ENCODE results near the gene GARRE1. TPM values are rescaled to one million over a fixed set of nuclear protein-coding genes. Genes with fewer than 3 reads are reported as not detected.

GARRE1 gene
- total RNA-seq, 1 donor from 2014 or later: 17.2 TPM

DNA sequence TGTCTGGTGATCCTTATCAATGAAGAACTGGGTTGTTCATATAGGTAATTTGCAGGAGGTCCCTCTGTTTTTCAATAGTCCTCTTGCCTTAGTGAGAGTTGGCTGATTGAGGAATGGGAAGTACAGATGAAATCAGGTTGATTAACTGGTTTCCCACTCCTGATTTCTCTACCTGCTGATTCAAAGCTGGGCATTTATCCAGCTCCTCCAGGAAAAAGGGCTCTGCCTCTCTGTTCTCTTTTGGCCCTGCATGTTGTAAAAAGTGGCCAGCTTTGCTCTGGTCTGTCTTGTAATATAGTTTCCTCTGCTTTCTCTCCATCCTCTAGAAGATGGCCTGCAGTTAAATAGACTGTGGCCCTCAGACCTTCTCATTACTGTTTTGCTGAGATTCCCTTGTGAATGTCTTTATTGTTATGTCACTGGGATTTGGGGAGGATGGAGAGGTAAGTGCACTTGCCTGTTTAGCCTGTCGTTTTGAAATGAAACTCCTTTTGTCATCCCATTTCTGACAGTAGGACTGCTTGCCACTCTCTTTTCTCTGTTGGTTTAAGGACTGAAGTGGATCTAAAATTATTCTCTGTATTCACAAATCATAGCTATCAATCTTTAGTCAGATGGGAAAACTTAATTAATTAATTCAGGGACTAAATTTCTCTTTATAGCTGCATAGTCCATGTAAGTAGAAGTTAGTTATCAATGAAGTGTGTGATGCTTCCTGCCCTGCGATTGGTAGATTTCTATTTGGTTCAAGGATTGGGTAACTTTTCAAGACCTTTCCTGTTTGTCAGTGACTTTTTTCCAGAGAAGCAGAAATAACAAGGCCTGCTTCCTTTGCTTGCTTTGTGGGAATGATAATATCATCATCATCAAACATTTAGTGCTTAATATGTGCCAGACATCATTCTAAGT, 28.5 kb downstream of the GARRE1 start:
- H3K36me3 ChIP-seq (ENCODE audit: control insufficient read depth in 3 of 3, insufficient read depth in 3 of 3, low read length in 3 of 3): peaks cover 0 to 2% (median 0%) of the 10 kb centered on the region in 3 donors
- H3K27ac ChIP-seq (ENCODE audit: low read depth, low read length): no peak overlapping the region
- H3K4me1 ChIP-seq (ENCODE audit: control insufficient read depth in 3 of 3, insufficient read depth in 3 of 3, low read length in 3 of 3): peaks cover 0 to 8% (median 2%) of the 10 kb centered on the region in 3 donors
- no peaks in the 10 kb centered on the region for H3K9me3 ChIP-seq (ENCODE audit: control insufficient read depth in 3 of 3, low read length in 3 of 3)
- H3K27me3 ChIP-seq (ENCODE audit: control insufficient read depth in 3 of 3, insufficient read depth in 3 of 3, low read length in 3 of 3): no peaks in the 10 kb centered on the region
- H3K9ac ChIP-seq (ENCODE audit: low read depth in 1 of 3, low read length in 3 of 3): no peak overlapping the region
- no peak overlapping the region for H3K4me3 ChIP-seq (ENCODE audit: low read length in 3 of 3)

DNA sequence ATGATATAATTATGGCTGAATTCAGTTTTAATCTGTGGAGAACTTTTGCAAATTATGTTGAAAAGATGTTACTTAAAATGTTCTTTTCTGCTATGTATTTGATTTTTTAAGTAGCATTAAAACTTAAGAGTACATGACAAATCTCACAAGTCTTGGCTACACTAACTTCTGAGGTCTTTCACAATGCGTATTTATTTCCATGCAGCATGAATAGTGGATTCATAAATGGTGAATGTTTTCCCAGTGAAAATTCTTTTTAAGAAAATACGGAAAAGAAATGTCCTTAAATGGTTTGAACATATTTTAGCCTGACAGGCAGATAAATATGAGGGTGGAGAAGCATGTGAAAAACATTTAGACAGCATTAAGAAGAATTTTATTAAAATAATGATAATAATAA, 30.2 kb downstream of the GARRE1 start:
- H3K27me3 ChIP-seq (ENCODE audit: control insufficient read depth in 3 of 3, insufficient read depth in 3 of 3, low read length in 3 of 3): no peaks in the 10 kb centered on the region
- peaks cover 0 to 8% (median 0%) of the 10 kb centered on the region in 3 donors for H3K4me1 ChIP-seq (ENCODE audit: control insufficient read depth in 3 of 3, insufficient read depth in 3 of 3, low read length in 3 of 3)
- H3K4me3 ChIP-seq (ENCODE audit: low read length in 3 of 3): no peak overlapping the region
- peaks cover 0 to 2% (median 0%) of the 10 kb centered on the region in 3 donors for H3K36me3 ChIP-seq (ENCODE audit: control insufficient read depth in 3 of 3, insufficient read depth in 3 of 3, low read length in 3 of 3)
- no peak overlapping the region for H3K9ac ChIP-seq (ENCODE audit: low read depth in 1 of 3, low read length in 3 of 3)
- no peak overlapping the region for H3K27ac ChIP-seq (ENCODE audit: low read depth, low read length)
- H3K9me3 ChIP-seq (ENCODE audit: control insufficient read depth in 3 of 3, low read length in 3 of 3): no peaks in the 10 kb centered on the region

DNA sequence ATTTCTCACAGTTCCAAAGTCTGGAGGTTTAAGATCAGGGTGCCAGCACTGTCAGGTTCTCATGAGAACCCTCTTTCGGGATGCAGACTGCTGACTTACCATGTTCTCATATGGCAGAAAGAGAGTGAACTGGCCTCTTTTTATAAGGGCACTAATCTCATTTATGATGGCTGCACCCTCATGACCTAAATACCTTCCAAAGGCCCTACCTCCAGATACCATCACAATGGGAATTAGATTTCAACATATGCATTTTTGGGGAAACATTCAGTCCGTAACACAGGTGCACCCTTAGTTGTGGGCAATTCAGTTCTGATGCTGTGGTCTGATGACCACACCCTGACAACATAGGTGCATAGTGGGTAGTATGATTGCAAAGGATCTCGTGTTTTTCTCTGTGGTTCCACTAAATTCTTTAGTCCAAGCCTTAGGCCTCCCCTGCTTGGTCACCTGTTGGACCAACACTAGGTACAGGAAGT, 33.3 kb downstream of the GARRE1 start:
- no peak overlapping the region for H3K9ac ChIP-seq (ENCODE audit: low read depth in 1 of 3, low read length in 3 of 3)
- H3K4me3 ChIP-seq (ENCODE audit: low read length in 3 of 3): no peak overlapping the region
- H3K9me3 ChIP-seq (ENCODE audit: control insufficient read depth in 3 of 3, low read length in 3 of 3): no peaks in the 10 kb centered on the region
- H3K27ac ChIP-seq (ENCODE audit: low read depth, low read length): no peak overlapping the region
- H3K27me3 ChIP-seq (ENCODE audit: control insufficient read depth in 3 of 3, insufficient read depth in 3 of 3, low read length in 3 of 3): no peaks in the 10 kb centered on the region
- H3K36me3 ChIP-seq (ENCODE audit: control insufficient read depth in 3 of 3, insufficient read depth in 3 of 3, low read length in 3 of 3): peaks cover 0 to 2% (median 0%) of the 10 kb centered on the region in 3 donors
- peaks cover 0 to 5% (median 0%) of the 10 kb centered on the region in 3 donors for H3K4me1 ChIP-seq (ENCODE audit: control insufficient read depth in 3 of 3, insufficient read depth in 3 of 3, low read length in 3 of 3)

DNA sequence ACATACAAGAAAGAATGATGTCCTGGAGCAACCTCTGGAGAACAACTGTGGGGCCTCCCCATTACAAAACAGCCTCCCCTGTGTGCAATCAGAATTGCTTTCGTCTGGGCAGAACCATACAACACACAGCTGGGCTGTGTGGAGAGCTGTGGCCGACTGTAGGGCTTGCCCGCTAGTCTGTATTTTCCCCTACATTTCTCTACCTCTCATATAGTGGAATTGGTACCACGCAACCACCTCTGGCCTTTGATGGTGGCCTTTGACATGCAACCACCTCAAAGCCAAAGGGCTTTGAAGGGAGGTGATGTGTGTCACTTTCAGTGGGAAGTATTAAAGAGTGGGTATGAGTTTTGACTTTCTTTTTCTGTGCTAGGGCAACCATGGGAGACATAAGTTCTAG, 34.0 kb downstream of the GARRE1 start:
- Histone ChIP-seq H3K27ac (ENCODE audit: low read depth, low read length) (no peak overlapping the region), H3K9ac (ENCODE audit: low read depth in 1 of 3, low read length in 3 of 3) (no peak overlapping the region), H3K9me3 (ENCODE audit: control insufficient read depth in 3 of 3, low read length in 3 of 3) (no peaks in the 10 kb centered on the region), H3K27me3 (ENCODE audit: control insufficient read depth in 3 of 3, insufficient read depth in 3 of 3, low read length in 3 of 3) (no peaks in the 10 kb centered on the region), H3K4me1 (ENCODE audit: control insufficient read depth in 3 of 3, insufficient read depth in 3 of 3, low read length in 3 of 3) (peaks cover 0 to 2% (median 0%) of the 10 kb centered on the region in 3 donors), H3K36me3 (ENCODE audit: control insufficient read depth in 3 of 3, insufficient read depth in 3 of 3, low read length in 3 of 3) (peaks cover 0 to 2% (median 0%) of the 10 kb centered on the region in 3 donors), H3K4me3 (ENCODE audit: low read length in 3 of 3) (no peak overlapping the region)

DNA sequence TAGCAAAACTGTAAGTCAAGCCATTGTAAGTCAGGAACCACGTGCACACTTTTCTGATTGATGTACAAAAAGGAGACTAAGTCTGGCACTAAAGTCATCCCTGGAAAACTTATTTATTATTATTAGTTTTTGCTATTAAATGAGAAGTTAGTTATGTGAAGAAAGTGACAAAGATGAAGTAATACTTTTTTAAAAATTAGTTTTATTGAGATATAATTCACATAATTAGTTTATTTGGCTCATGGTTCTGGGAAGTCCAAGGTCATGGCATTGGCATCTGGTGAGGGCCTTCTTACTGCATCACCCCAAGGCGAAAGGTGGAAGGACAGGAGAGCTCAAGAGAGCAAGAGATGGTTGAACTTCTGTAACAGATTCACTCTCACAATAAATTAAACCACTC, 36.9 kb downstream of the GARRE1 start:
- no peaks in the 10 kb centered on the region for H3K9me3 ChIP-seq (ENCODE audit: control insufficient read depth in 3 of 3, low read length in 3 of 3)
- no peaks in the 10 kb centered on the region for H3K36me3 ChIP-seq (ENCODE audit: control insufficient read depth in 3 of 3, insufficient read depth in 3 of 3, low read length in 3 of 3)
- no peak overlapping the region for H3K9ac ChIP-seq (ENCODE audit: low read depth in 1 of 3, low read length in 3 of 3)
- no peak overlapping the region for H3K27ac ChIP-seq (ENCODE audit: low read depth, low read length)
- no peak overlapping the region for H3K4me3 ChIP-seq (ENCODE audit: low read length in 3 of 3)
- H3K27me3 ChIP-seq (ENCODE audit: control insufficient read depth in 3 of 3, insufficient read depth in 3 of 3, low read length in 3 of 3): no peaks in the 10 kb centered on the region
- no peaks in the 10 kb centered on the region for H3K4me1 ChIP-seq (ENCODE audit: control insufficient read depth in 3 of 3, insufficient read depth in 3 of 3, low read length in 3 of 3)

DNA sequence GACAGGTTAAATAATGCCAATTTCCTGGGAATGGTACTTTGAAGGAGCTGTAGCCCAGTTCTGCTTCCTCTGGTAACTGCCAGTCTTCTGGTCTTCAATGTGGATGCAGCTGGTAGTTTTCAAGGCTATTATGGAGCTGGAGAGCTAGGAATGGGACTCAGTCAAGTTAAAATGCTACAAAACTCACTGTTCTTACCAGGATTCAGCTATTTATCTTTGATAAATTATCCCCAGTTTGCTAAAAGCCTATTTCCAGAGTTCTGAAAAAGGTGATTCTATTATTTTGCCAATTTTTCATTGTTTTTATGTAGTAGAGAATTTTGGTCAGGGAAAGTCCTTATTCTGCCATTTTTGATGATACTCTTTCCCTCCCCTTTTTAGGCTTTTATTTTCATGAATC, 40.7 kb downstream of the GARRE1 start:
- H3K4me1 ChIP-seq (ENCODE audit: control insufficient read depth in 3 of 3, insufficient read depth in 3 of 3, low read length in 3 of 3): no peaks in the 10 kb centered on the region
- H3K36me3 ChIP-seq (ENCODE audit: control insufficient read depth in 3 of 3, insufficient read depth in 3 of 3, low read length in 3 of 3): peaks cover 0 to 2% (median 0%) of the 10 kb centered on the region in 3 donors
- H3K9me3 ChIP-seq (ENCODE audit: control insufficient read depth in 3 of 3, low read length in 3 of 3): no peaks in the 10 kb centered on the region
- H3K4me3 ChIP-seq (ENCODE audit: low read length in 3 of 3): no peak overlapping the region
- no peak overlapping the region for H3K9ac ChIP-seq (ENCODE audit: low read depth in 1 of 3, low read length in 3 of 3)
- no peaks in the 10 kb centered on the region for H3K27me3 ChIP-seq (ENCODE audit: control insufficient read depth in 3 of 3, insufficient read depth in 3 of 3, low read length in 3 of 3)
- no peak overlapping the region for H3K27ac ChIP-seq (ENCODE audit: low read depth, low read length)

DNA sequence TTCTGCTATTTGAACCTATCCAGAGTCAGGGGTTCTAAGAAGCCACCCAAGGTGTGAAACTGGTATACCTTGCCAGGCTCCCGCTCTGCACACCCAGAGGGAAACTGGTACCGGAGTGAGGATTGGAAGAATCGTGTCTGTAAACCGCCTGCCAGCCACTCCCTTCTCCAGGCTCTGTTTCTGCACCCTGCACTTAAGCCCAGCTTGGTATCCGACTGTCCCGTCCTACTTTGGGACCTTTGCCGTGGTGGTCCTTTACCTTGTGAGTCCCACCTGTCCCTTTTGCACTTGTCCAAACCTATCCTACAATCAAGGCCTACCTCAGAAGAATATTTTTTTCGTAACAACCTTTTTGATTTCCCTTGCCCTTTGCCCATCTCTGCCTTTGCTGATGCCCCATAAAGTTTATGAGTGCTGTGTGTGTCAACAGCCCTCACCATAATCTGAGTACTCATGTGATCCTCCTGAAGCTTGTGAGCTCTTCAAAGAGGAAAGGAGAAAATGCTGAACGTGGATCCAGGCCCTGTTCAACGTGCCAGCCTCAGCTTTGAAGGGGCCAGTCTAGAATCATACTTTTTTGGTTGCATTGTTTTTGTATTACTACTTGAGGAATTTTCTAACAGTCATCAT, 44.7 kb downstream of the GARRE1 start:
- H3K36me3 ChIP-seq (ENCODE audit: control insufficient read depth in 3 of 3, insufficient read depth in 3 of 3, low read length in 3 of 3): peaks cover 10 to 11% (median 11%) of the 10 kb centered on the region in 3 donors
- no peak overlapping the region for H3K27ac ChIP-seq (ENCODE audit: low read depth, low read length)
- no peak overlapping the region for H3K4me3 ChIP-seq (ENCODE audit: low read length in 3 of 3)

DNA sequence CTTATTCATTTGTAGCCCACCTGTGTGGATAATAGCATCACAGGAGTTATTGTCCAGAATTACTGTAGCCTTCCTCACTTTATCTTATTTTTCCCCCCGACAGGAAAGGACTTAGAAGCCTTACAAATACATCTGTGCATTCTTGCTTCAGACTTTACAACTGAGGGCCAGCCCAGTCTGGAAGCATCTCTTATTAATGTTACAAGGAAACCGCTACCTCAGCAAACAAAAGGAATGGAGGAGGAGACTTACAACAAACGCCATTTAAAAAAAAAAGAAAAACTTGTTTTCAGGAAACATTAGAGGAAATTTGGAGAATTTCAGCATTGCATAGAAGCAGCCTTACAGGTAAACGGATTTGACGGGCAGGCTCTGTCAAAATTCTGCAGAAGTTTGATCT, 45.2 kb downstream of the GARRE1 start:
- no peaks in the 10 kb centered on the region for H3K9me3 ChIP-seq (ENCODE audit: control insufficient read depth in 3 of 3, low read length in 3 of 3)
- H3K9ac ChIP-seq (ENCODE audit: low read depth in 1 of 3, low read length in 3 of 3): no peak overlapping the region
- no peak overlapping the region for H3K4me3 ChIP-seq (ENCODE audit: low read length in 3 of 3)
- no peaks in the 10 kb centered on the region for H3K27me3 ChIP-seq (ENCODE audit: control insufficient read depth in 3 of 3, insufficient read depth in 3 of 3, low read length in 3 of 3)
- no peaks in the 10 kb centered on the region for H3K4me1 ChIP-seq (ENCODE audit: control insufficient read depth in 3 of 3, insufficient read depth in 3 of 3, low read length in 3 of 3)
- no peak overlapping the region for H3K27ac ChIP-seq (ENCODE audit: low read depth, low read length)
- peaks cover 10 to 11% (median 11%) of the 10 kb centered on the region in 3 donors for H3K36me3 ChIP-seq (ENCODE audit: control insufficient read depth in 3 of 3, insufficient read depth in 3 of 3, low read length in 3 of 3)

More for the DNA sequence above, 44.7 kb downstream of the GARRE1 start:
- H3K9me3 ChIP-seq (ENCODE audit: control insufficient read depth in 3 of 3, low read length in 3 of 3): no peaks in the 10 kb centered on the region
- H3K9ac ChIP-seq (ENCODE audit: low read depth in 1 of 3, low read length in 3 of 3): no peak overlapping the region
- H3K27me3 ChIP-seq (ENCODE audit: control insufficient read depth in 3 of 3, insufficient read depth in 3 of 3, low read length in 3 of 3): no peaks in the 10 kb centered on the region
- H3K4me1 ChIP-seq (ENCODE audit: control insufficient read depth in 3 of 3, insufficient read depth in 3 of 3, low read length in 3 of 3): no peaks in the 10 kb centered on the region

DNA sequence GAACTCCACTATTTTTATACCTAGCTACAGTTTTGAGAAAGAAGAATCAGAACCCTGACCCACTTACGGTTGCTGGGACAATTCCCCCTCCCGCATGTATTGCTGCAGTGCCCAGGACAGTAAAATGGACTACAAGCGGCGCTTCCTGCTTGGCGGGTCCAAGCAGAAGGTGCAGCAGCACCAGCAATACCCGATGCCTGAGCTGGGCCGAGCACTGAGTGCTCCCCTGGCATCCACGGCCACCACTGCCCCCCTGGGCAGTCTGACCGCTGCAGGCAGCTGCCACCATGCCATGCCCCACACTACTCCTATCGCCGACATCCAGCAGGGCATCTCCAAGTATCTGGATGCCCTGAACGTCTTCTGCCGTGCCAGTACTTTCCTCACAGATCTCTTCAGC, 46.0 kb downstream of the GARRE1 start:
- H3K27me3 ChIP-seq (ENCODE audit: control insufficient read depth in 3 of 3, insufficient read depth in 3 of 3, low read length in 3 of 3): no peaks in the 10 kb centered on the region
- H3K9me3 ChIP-seq (ENCODE audit: control insufficient read depth in 3 of 3, low read length in 3 of 3): no peaks in the 10 kb centered on the region
- H3K27ac ChIP-seq (ENCODE audit: low read depth, low read length): no peak overlapping the region
- H3K4me3 ChIP-seq (ENCODE audit: low read length in 3 of 3): no peak overlapping the region
- H3K9ac ChIP-seq (ENCODE audit: low read depth in 1 of 3, low read length in 3 of 3): no peak overlapping the region
- H3K4me1 ChIP-seq (ENCODE audit: control insufficient read depth in 3 of 3, insufficient read depth in 3 of 3, low read length in 3 of 3): peaks cover 4 to 6% (median 5%) of the 10 kb centered on the region in 3 donors
- H3K36me3 ChIP-seq (ENCODE audit: control insufficient read depth in 3 of 3, insufficient read depth in 3 of 3, low read length in 3 of 3): peaks cover 10 to 16% (median 11%) of the 10 kb centered on the region in 3 donors

DNA sequence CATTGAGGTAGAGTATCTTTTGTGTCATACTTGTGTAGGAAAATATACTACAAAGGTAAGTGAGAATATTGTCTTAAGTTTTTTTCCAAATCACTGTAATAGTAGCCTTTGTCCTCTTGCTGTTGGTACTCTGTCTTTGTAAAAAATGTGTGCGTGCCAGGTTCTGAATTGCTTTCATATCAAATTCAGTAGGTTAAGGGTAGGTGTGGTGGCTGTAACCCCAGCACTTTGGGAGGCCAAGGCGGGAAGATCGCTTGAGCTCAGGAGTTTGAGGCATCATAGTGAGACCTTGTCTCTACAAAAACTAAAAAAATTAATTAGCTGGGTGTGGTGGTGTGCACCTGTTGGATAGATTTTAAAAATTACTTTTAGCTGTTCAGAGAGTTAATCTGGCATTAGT, 46.6 kb downstream of the GARRE1 start:
- no peak overlapping the region for H3K27ac ChIP-seq (ENCODE audit: low read depth, low read length)
- no peak overlapping the region for H3K9ac ChIP-seq (ENCODE audit: low read depth in 1 of 3, low read length in 3 of 3)
- H3K36me3 ChIP-seq (ENCODE audit: control insufficient read depth in 3 of 3, insufficient read depth in 3 of 3, low read length in 3 of 3): peaks cover 10 to 16% (median 11%) of the 10 kb centered on the region in 3 donors
- peaks cover 8 to 11% (median 11%) of the 10 kb centered on the region in 3 donors for H3K4me1 ChIP-seq (ENCODE audit: control insufficient read depth in 3 of 3, insufficient read depth in 3 of 3, low read length in 3 of 3)
- H3K4me3 ChIP-seq (ENCODE audit: low read length in 3 of 3): no peak overlapping the region
- H3K27me3 ChIP-seq (ENCODE audit: control insufficient read depth in 3 of 3, insufficient read depth in 3 of 3, low read length in 3 of 3): no peaks in the 10 kb centered on the region
- no peaks in the 10 kb centered on the region for H3K9me3 ChIP-seq (ENCODE audit: control insufficient read depth in 3 of 3, low read length in 3 of 3)
